ENCODE measurements around the gene TENT4B.

The TENT4B gene

DNA sequence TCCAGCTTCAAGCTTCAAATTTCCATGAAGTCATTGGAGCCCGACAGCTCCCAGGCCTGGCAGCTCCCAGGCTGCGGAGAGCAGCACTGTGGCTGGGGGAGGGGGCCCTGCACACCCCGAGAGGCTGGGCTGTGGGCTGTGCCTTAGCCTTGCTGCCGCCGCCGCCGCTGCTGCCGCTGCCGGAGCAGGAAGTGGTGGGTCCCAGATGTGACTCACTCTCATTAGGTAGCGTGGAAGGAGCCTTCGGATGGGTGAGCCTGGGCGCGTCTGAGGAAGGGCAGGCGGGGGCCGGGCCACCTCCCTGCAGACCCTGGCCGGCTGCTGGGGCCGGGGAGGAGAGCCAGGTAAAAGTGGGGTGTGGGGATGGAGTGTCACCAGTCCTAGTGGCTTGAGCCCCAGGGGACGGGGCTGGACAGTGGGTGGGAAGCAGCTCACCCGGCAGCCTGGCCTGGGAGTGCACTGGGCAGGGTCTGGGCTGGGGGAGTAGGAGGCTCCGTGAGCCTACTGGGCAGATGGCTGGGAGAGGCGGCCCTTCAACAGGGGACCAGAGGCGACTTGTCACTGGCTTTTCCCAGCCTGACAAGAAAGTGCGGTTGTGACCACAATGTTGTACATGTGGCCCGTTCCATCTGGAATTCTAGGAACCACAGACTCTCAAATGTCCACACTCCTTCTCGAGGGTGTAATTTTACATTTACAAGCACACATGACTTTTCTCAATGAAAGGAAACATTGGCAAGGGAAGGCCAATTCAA lies 113.4 kb downstream of the TENT4B start, which contains the start of gene ADCY7:
Gene ADCY7, plus strand, starts transcription at position 215 of the 755 bp plus-strand sequence. CDS start 21,629 bp downstream, outside the sequence.
- no peaks in the 10 kb centered on the region for H3K27me3 ChIP-seq
- TF ChIP-seq, protein P1, sequence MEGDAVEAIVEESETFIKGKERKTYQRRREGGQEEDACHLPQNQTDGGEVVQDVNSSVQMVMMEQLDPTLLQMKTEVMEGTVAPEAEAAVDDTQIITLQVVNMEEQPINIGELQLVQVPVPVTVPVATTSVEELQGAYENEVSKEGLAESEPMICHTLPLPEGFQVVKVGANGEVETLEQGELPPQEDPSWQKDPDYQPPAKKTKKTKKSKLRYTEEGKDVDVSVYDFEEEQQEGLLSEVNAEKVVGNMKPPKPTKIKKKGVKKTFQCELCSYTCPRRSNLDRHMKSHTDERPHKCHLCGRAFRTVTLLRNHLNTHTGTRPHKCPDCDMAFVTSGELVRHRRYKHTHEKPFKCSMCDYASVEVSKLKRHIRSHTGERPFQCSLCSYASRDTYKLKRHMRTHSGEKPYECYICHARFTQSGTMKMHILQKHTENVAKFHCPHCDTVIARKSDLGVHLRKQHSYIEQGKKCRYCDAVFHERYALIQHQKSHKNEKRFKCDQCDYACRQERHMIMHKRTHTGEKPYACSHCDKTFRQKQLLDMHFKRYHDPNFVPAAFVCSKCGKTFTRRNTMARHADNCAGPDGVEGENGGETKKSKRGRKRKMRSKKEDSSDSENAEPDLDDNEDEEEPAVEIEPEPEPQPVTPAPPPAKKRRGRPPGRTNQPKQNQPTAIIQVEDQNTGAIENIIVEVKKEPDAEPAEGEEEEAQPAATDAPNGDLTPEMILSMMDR (IDR thresholded peaks at IDR 0.05), result no peak
- peaks cover 35 to 41% of the 10 kb centered on the region in 2 experiments for H3K4me1 ChIP-seq (ENCODE audit: control insufficient read depth in 1 of 2, insufficient read depth in 1 of 2, low read depth in 1 of 2, low read length in 1 of 2)
- H3K27ac ChIP-seq, result peak within 1 kb of the TSS; percentile 20
- H3K36me3 ChIP-seq, result no peaks in the 10 kb centered on the region
- peak within 1 kb of the TSS; percentile 1 to 15 for H3K4me3 ChIP-seq (ENCODE audit: low read depth in 1 of 2, low read length in 1 of 2)
- H3K9me3 ChIP-seq, result no peaks in the 10 kb centered on the region

DNA sequence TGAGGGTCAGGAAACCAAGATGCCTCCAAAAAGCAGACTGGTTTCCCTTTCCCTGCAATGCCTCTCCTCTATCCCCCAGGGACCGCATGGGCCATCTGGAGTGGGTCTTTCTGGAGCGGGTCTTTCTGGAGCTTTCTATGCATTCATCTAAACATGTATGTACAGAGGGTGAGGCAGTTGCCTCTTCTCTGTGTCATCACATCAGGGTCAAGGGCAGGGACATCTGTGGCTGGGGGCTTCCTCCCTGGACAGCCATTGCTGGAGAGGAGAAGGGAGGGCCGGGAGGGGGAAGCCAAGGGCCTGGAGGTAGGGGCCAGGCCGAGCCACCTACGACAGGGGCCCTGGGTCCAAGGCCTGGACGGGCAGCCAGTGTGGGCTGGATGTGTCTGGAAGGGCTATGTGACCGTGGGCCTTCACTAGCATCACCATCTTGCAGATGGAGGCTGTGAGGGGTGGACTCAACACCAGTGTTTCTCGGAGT lies 114.1 kb downstream of the TENT4B start:
- Histone ChIP-seq H3K36me3 (no peaks in the 10 kb centered on the region), H3K4me1 (ENCODE audit: control insufficient read depth in 1 of 2, insufficient read depth in 1 of 2, low read depth in 1 of 2, low read length in 1 of 2) (peaks cover 42 to 48% of the 10 kb centered on the region in 2 experiments), H3K4me3 (ENCODE audit: low read depth in 1 of 2, low read length in 1 of 2) (no peak overlapping the region), H3K9me3 (no peaks in the 10 kb centered on the region), H3K27ac (no peak overlapping the region), H3K27me3 (no peaks in the 10 kb centered on the region)
- TF ChIP-seq, protein P1 (IDR thresholded peaks at IDR 0.05), result no peak

DNA sequence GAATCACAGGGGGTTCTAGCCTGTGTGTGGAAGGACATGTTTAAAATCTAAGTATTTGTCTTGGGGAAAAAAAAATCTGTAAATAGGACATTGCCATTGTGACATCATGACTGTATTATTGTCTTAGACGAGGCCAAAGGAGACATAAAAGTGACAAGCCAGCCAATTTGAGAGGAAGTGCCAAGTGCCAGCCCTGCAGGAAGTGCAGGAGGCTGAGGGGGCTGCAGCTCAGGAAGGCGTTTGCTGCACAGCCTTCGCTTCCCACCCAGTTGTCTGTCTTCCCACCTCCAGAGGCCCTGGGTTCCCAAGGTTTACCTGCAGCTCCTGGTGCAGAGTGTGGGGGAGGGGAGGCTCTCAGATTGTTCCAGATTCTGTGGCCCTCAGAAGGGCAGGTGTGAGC lies 114.5 kb downstream of the TENT4B start:
- no peak overlapping the region for H3K27ac ChIP-seq
- no peak overlapping the region for H3K4me3 ChIP-seq (ENCODE audit: low read depth in 1 of 2, low read length in 1 of 2)
- H3K27me3 ChIP-seq, result no peaks in the 10 kb centered on the region
- H3K9me3 ChIP-seq, result no peaks in the 10 kb centered on the region
- peaks cover 47 to 53% of the 10 kb centered on the region in 2 experiments for H3K4me1 ChIP-seq (ENCODE audit: control insufficient read depth in 1 of 2, insufficient read depth in 1 of 2, low read depth in 1 of 2, low read length in 1 of 2)
- TF ChIP-seq, protein P1 (IDR thresholded peaks at IDR 0.05), result no peak
- no peaks in the 10 kb centered on the region for H3K36me3 ChIP-seq

DNA sequence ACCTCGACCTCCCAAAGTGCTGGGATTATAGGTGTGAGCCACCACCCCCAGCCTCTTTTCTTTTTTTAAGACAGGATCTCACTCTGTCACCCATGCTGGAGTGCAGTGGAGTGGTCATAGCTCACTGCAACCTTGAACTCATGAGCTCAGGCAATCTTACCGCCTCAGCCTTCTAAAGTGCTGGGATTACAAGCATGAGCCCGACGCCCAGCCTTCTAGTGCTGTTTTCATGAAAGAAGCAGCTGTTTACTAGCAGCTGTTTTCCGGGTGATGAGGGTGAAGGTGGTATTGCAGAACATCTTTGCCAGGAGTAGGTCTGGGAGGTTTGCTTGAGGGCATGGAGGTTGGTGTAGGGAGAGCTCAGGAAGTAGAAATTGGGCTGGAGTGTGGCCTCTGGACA lies 115.2 kb downstream of the TENT4B start:
- TF ChIP-seq, protein P1 (IDR thresholded peaks at IDR 0.05), result no peak
- Histone ChIP-seq H3K36me3 (no peaks in the 10 kb centered on the region), H3K9me3 (no peaks in the 10 kb centered on the region), H3K4me1 (ENCODE audit: control insufficient read depth in 1 of 2, insufficient read depth in 1 of 2, low read depth in 1 of 2, low read length in 1 of 2) (peaks cover 54 to 60% of the 10 kb centered on the region in 2 experiments), H3K4me3 (ENCODE audit: low read depth in 1 of 2, low read length in 1 of 2) (no peak overlapping the region), H3K27ac (no peak overlapping the region), H3K27me3 (no peaks in the 10 kb centered on the region)

DNA sequence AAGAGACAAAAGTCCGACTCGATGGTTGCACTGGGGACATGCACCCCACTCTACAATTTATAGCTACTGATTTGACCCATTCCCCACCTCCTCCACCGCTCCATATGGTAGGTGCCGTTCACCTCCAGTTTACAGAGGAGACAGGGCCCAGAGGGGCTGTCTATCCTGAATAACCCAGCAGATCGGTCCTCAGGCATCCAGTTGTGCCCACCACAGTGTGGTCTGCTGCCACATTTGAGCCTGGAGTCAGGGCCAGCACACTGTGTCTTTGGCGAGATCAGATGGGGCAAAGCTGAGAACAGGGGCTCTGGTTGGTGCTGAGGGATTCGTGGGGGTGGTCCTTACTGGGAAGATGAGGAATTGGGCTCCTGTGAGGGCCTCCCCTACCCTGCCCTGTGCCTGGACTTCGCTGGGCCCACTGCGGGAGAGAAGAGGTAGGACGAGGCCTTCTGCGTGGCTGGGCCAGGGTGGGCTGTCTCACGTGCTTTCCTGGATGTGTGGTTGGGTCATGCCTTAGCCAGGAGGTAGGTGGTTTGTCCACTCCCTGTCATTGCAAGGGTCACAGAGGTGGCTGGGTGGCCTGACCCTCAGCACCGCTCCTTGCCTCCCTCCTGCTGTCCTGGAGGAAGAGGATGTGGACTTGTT lies 116.1 kb downstream of the TENT4B start:
- Histone ChIP-seq H3K9me3 (no peaks in the 10 kb centered on the region), H3K4me3 (ENCODE audit: low read depth in 1 of 2, low read length in 1 of 2) (no peak overlapping the region), H3K4me1 (ENCODE audit: control insufficient read depth in 1 of 2, insufficient read depth in 1 of 2, low read depth in 1 of 2, low read length in 1 of 2) (peaks cover 60 to 67% of the 10 kb centered on the region in 2 experiments), H3K27ac (no peak overlapping the region), H3K36me3 (no peaks in the 10 kb centered on the region), H3K27me3 (no peaks in the 10 kb centered on the region)
- TF ChIP-seq, protein P1 (IDR thresholded peaks at IDR 0.05), result no peak

Data from neutrophil (primary cell).